Measurements from ENCODE around the gene TRAF3IP1. TPM values are rescaled to one million over a fixed set of nuclear protein-coding genes. Genes with fewer than 3 reads are reported as not detected.

The TRAF3IP1 gene
- total RNA-seq, 1 donor = 7.6 TPM

- peaks cover 80% of the 10 kb centered on the region for H3K36me3 ChIP-seq (ENCODE audit: insufficient read depth, low read length)
- TF ChIP-seq CTCF (IDR thresholded peaks at IDR 0.05; ENCODE audit: extremely low read depth, low read depth, low read length) = no peak
Measured at GRCh38 chr2:238446371-238446770, 126.1 kb downstream of the TRAF3IP1 start.

GRCh38 chr2:238448031-238448955 is 128.0 kb downstream of the TRAF3IP1 start:
- no peaks in the 10 kb centered on the region for H3K9me3 ChIP-seq (ENCODE audit: low read depth, low read length)
- peaks cover 15% of the 10 kb centered on the region for H4K20me1 ChIP-seq (ENCODE audit: insufficient read depth, low read length)
- no peak overlapping the region for H2AFZ ChIP-seq (ENCODE audit: low read length)
- no peak for TF ChIP-seq CTCF (IDR thresholded peaks at IDR 0.05; ENCODE audit: extremely low read depth, low read depth, low read length)
- DNase-seq (ENCODE audit: insufficient read length, low spot score, missing footprints) = no peak
- peaks cover 88% of the 10 kb centered on the region for H3K79me2 ChIP-seq (ENCODE audit: insufficient read depth, low read length)
- no peak overlapping the region for H3K4me2 ChIP-seq (ENCODE audit: insufficient read depth, low read length)
- no peaks in the 10 kb centered on the region for H3K27me3 ChIP-seq (ENCODE audit: insufficient read depth, low read length)
- H3K27ac ChIP-seq (ENCODE audit: low read depth, low read length) = peak overlapping the region; percentile 34
- no peak overlapping the region for H3K4me3 ChIP-seq (ENCODE audit: insufficient read depth, low read length)
- H3K36me3 ChIP-seq (ENCODE audit: insufficient read depth, low read length) = peaks cover 94% of the 10 kb centered on the region
- H3K4me1 ChIP-seq (ENCODE audit: insufficient read depth, low read length) = peaks cover 2% of the 10 kb centered on the region

More at GRCh38 chr2:238446371-238446770, 126.1 kb downstream of the TRAF3IP1 start:
- Histone ChIP-seq H3K4me1 (ENCODE audit: insufficient read depth, low read length) (peaks cover 15% of the 10 kb centered on the region), H3K4me2 (ENCODE audit: insufficient read depth, low read length) (no peak overlapping the region), H3K79me2 (ENCODE audit: insufficient read depth, low read length) (peaks cover 98% of the 10 kb centered on the region), H3K27ac (ENCODE audit: low read depth, low read length) (peak overlapping the region; percentile 33), H3K4me3 (ENCODE audit: insufficient read depth, low read length) (no peak overlapping the region), H3K9me3 (ENCODE audit: low read depth, low read length) (no peaks in the 10 kb centered on the region), H3K27me3 (ENCODE audit: insufficient read depth, low read length) (no peaks in the 10 kb centered on the region), H4K20me1 (ENCODE audit: insufficient read depth, low read length) (peaks cover 15% of the 10 kb centered on the region), H2AFZ (ENCODE audit: low read length) (no peak overlapping the region)
- no peak for DNase-seq (ENCODE audit: insufficient read length, low spot score, missing footprints)

- Histone ChIP-seq H3K27me3 (ENCODE audit: insufficient read depth, low read length) (no peaks in the 10 kb centered on the region), H3K4me2 (ENCODE audit: insufficient read depth, low read length) (no peak overlapping the region), H2AFZ (ENCODE audit: low read length) (no peak overlapping the region), H3K4me1 (ENCODE audit: insufficient read depth, low read length) (peaks cover 2% of the 10 kb centered on the region), H3K27ac (ENCODE audit: low read depth, low read length) (peak overlapping the region; percentile 34), H3K4me3 (ENCODE audit: insufficient read depth, low read length) (no peak overlapping the region), H3K36me3 (ENCODE audit: insufficient read depth, low read length) (peaks cover 84% of the 10 kb centered on the region), H3K79me2 (ENCODE audit: insufficient read depth, low read length) (peaks cover 78% of the 10 kb centered on the region), H3K9me3 (ENCODE audit: low read depth, low read length) (no peaks in the 10 kb centered on the region), H4K20me1 (ENCODE audit: insufficient read depth, low read length) (peaks cover 15% of the 10 kb centered on the region)
- no peak for DNase-seq (ENCODE audit: insufficient read length, low spot score, missing footprints)
- no peak for TF ChIP-seq CTCF (IDR thresholded peaks at IDR 0.05; ENCODE audit: extremely low read depth, low read depth, low read length)
Measured at GRCh38 chr2:238449241-238449640, 128.9 kb downstream of the TRAF3IP1 start.

- Histone ChIP-seq H3K4me2 (ENCODE audit: insufficient read depth, low read length) (no peak overlapping the region), H3K79me2 (ENCODE audit: insufficient read depth, low read length) (peaks cover 71% of the 10 kb centered on the region), H3K9me3 (ENCODE audit: low read depth, low read length) (no peaks in the 10 kb centered on the region), H3K27ac (ENCODE audit: low read depth, low read length) (peak overlapping the region; percentile 27), H3K27me3 (ENCODE audit: insufficient read depth, low read length) (no peaks in the 10 kb centered on the region), H4K20me1 (ENCODE audit: insufficient read depth, low read length) (peaks cover 15% of the 10 kb centered on the region), H3K4me1 (ENCODE audit: insufficient read depth, low read length) (peaks cover 2% of the 10 kb centered on the region), H2AFZ (ENCODE audit: low read length) (no peak overlapping the region), H3K36me3 (ENCODE audit: insufficient read depth, low read length) (peaks cover 77% of the 10 kb centered on the region), H3K4me3 (ENCODE audit: insufficient read depth, low read length) (no peak overlapping the region)
- no peak for DNase-seq (ENCODE audit: insufficient read length, low spot score, missing footprints)
- TF ChIP-seq CTCF (IDR thresholded peaks at IDR 0.05; ENCODE audit: extremely low read depth, low read depth, low read length) = no peak
Measured at GRCh38 chr2:238449909-238450417, 129.6 kb downstream of the TRAF3IP1 start.
